GM10266 (cell line): ENCODE results near the gene SYNJ2.

Source experiments
- DNase-seq: peaks from one replicate; pipeline ENCODE4 v3.0.0; 2012; ENCODE audit errors: extremely low spot score
- CTCF ChIP-seq: IDR thresholded peaks from 2 replicates; pipeline ENCODE4 v1.5.1; 2012; ENCODE audit warnings: mild to moderate bottlenecking, low read depth; ENCODE audit not compliant: control insufficient read depth, insufficient read depth; ENCODE audit errors: missing control alignments

Gene SYNJ2

GRCh38 chr6:158033077-158033750, 51.6 kb downstream of the SYNJ2 start:
- TF ChIP-seq CTCF = no peak
- no peak for DNase-seq

- TF ChIP-seq CTCF = no peak
- DNase-seq = no peak
Measured at GRCh38 chr6:158033751-158034702, 52.4 kb downstream of the SYNJ2 start.

- no peak for TF ChIP-seq CTCF
- DNase-seq = no peak
Measured at GRCh38 chr6:158036261-158036660, 54.6 kb downstream of the SYNJ2 start.

GRCh38 chr6:158037021-158037420, 55.4 kb downstream of the SYNJ2 start:
- TF ChIP-seq CTCF = no peak
- no peak for DNase-seq

GRCh38 chr6:158037771-158038170, 56.1 kb downstream of the SYNJ2 start:
- DNase-seq = no peak
- TF ChIP-seq CTCF = no peak

- no peak for TF ChIP-seq CTCF
- DNase-seq = no peak
Measured at GRCh38 chr6:158038291-158039177, 56.9 kb downstream of the SYNJ2 start.
